Activated CD4-positive, alpha-beta T cell treated with anti-CD3 and anti-CD28 coated beads, Interleukin-2, amount 10 ng/mL, durations not matched to agents 24 days and 14 days (primary cell): ENCODE measurements around the gene RSPO1. TPM values are rescaled to one million over a fixed set of nuclear protein-coding genes. Genes with fewer than 3 reads are reported as not detected.

Experiments used
- DNase-seq: peaks from one replicate; pipeline ENCODE4 v3.0.0; 2022
- H3K27ac Mint-ChIP-seq: one replicate; pipeline ENCODE4 v1.8.0; 2022; ENCODE audit warnings: mild to moderate bottlenecking, mixed read lengths
- H3K27me3 Mint-ChIP-seq: one replicate; pipeline ENCODE4 v1.8.0; 2022; ENCODE audit warnings: mixed read lengths
- H3K36me3 Mint-ChIP-seq: one replicate; pipeline ENCODE4 v1.8.0; 2022; ENCODE audit warnings: low read depth, mild to moderate bottlenecking, mixed read lengths
- H3K4me1 Mint-ChIP-seq: one replicate; pipeline ENCODE4 v1.8.0; 2021; ENCODE audit warnings: mixed read lengths
- H3K4me3 Mint-ChIP-seq: one replicate; pipeline ENCODE4 v1.8.0; 2022; ENCODE audit warnings: mild to moderate bottlenecking, moderate library complexity, mixed read lengths
- H3K9me3 Mint-ChIP-seq: one replicate; pipeline ENCODE4 v1.8.0; 2021; ENCODE audit warnings: mixed read lengths
- intact Hi-C: fragments of 100-400 bp; cut with micrococcal nuclease; formaldehyde crosslinking; loops from one replicate; pipeline ENCODE4 v1.15.1; 2023
- total RNA-seq: library from RNA; stranded (reverse); gene quantifications from 2 replicates; pipeline ENCODE4 v1.2.3, GENCODE V29; 2022

Gene RSPO1
- total RNA-seq, 1 donor from 2014 or later = not detected

GRCh38 chr1:37663426-37664000, 28.8 kb upstream of the RSPO1 start:
- no peak for DNase-seq
- no peaks in the 10 kb centered on the region for H3K4me1 Mint-ChIP-seq
- no peak overlapping the region for H3K27ac Mint-ChIP-seq

GRCh38 chr1:37662031-37662755, 27.5 kb upstream of the RSPO1 start:
- no peaks in the 10 kb centered on the region for H3K36me3 Mint-ChIP-seq
- H3K27ac Mint-ChIP-seq = no peak overlapping the region
- no peak for DNase-seq

More at GRCh38 chr1:37663426-37664000, 28.8 kb upstream of the RSPO1 start:
- Mint-ChIP-seq H3K27me3 (peaks cover 11% of the 10 kb centered on the region), H3K9me3 (no peaks in the 10 kb centered on the region), H3K4me3 (no peak overlapping the region), H3K36me3 (no peaks in the 10 kb centered on the region)
- intact Hi-C loops = no loop called here

GRCh38 chr1:37661401-37661800, 26.7 kb upstream of the RSPO1 start:
- Mint-ChIP-seq H3K4me1 (no peaks in the 10 kb centered on the region), H3K4me3 (no peak overlapping the region), H3K9me3 (no peaks in the 10 kb centered on the region), H3K27me3 (peaks cover 12% of the 10 kb centered on the region), H3K36me3 (no peaks in the 10 kb centered on the region), H3K27ac (no peak overlapping the region)
- DNase-seq = no peak
- intact Hi-C loops = no loop called here

More at GRCh38 chr1:37662031-37662755, 27.5 kb upstream of the RSPO1 start:
- Mint-ChIP-seq H3K4me3 (no peak overlapping the region), H3K9me3 (no peaks in the 10 kb centered on the region), H3K4me1 (no peaks in the 10 kb centered on the region), H3K27me3 (peaks cover 12% of the 10 kb centered on the region)
- intact Hi-C loops = no loop called here

- Mint-ChIP-seq H3K27ac (no peak overlapping the region), H3K4me1 (no peaks in the 10 kb centered on the region), H3K4me3 (no peak overlapping the region), H3K36me3 (no peaks in the 10 kb centered on the region), H3K9me3 (no peaks in the 10 kb centered on the region), H3K27me3 (peaks cover 11% of the 10 kb centered on the region)
- intact Hi-C loops = no loop called here
- DNase-seq = no peak
Measured at GRCh38 chr1:37660664-37661063, 26.0 kb upstream of the RSPO1 start.

- no peaks in the 10 kb centered on the region for H3K4me1 Mint-ChIP-seq
- intact Hi-C loops = no loop called here
- H3K4me3 Mint-ChIP-seq = no peak overlapping the region
- H3K27me3 Mint-ChIP-seq = peaks cover 14% of the 10 kb centered on the region
- DNase-seq = no peak
- H3K36me3 Mint-ChIP-seq = no peaks in the 10 kb centered on the region
- H3K9me3 Mint-ChIP-seq = no peaks in the 10 kb centered on the region
- no peak overlapping the region for H3K27ac Mint-ChIP-seq
Measured at GRCh38 chr1:37658486-37658885, 23.8 kb upstream of the RSPO1 start.

- Mint-ChIP-seq H3K4me3 (no peak overlapping the region), H3K27me3 (peaks cover 14% of the 10 kb centered on the region), H3K27ac (no peak overlapping the region)
Measured at GRCh38 chr1:37657620-37658412, 23.1 kb upstream of the RSPO1 start.

GRCh38 chr1:37656881-37657280, 22.2 kb upstream of the RSPO1 start:
- no peaks in the 10 kb centered on the region for H3K9me3 Mint-ChIP-seq
- no peaks in the 10 kb centered on the region for H3K36me3 Mint-ChIP-seq
- H3K27ac Mint-ChIP-seq = no peak overlapping the region
- H3K4me1 Mint-ChIP-seq = no peaks in the 10 kb centered on the region
- peaks cover 14% of the 10 kb centered on the region for H3K27me3 Mint-ChIP-seq
- H3K4me3 Mint-ChIP-seq = no peak overlapping the region
- no peak for DNase-seq
- intact Hi-C loops = no loop called here

More at GRCh38 chr1:37657620-37658412, 23.1 kb upstream of the RSPO1 start:
- no peaks in the 10 kb centered on the region for H3K36me3 Mint-ChIP-seq
- no peaks in the 10 kb centered on the region for H3K4me1 Mint-ChIP-seq
- DNase-seq = no peak
- H3K9me3 Mint-ChIP-seq = no peaks in the 10 kb centered on the region
- intact Hi-C loops = no loop called here

- no peaks in the 10 kb centered on the region for H3K4me1 Mint-ChIP-seq
- H3K27me3 Mint-ChIP-seq = peaks cover 14% of the 10 kb centered on the region
- DNase-seq = no peak
- H3K4me3 Mint-ChIP-seq = no peak overlapping the region
- no peaks in the 10 kb centered on the region for H3K36me3 Mint-ChIP-seq
- no peak overlapping the region for H3K27ac Mint-ChIP-seq
- intact Hi-C loops = no loop called here
- H3K9me3 Mint-ChIP-seq = no peaks in the 10 kb centered on the region
Measured at GRCh38 chr1:37656026-37656425, 21.3 kb upstream of the RSPO1 start.

GRCh38 chr1:37655274-37655673, 20.6 kb upstream of the RSPO1 start:
- Mint-ChIP-seq H3K9me3 (no peaks in the 10 kb centered on the region), H3K4me1 (no peaks in the 10 kb centered on the region), H3K36me3 (no peaks in the 10 kb centered on the region), H3K27me3 (peaks cover 14% of the 10 kb centered on the region), H3K4me3 (no peak overlapping the region), H3K27ac (no peak overlapping the region)
- intact Hi-C loops = no loop called here
- DNase-seq = no peak

- no peaks in the 10 kb centered on the region for H3K36me3 Mint-ChIP-seq
- DNase-seq = no peak
Measured at GRCh38 chr1:37653906-37654305, 19.2 kb upstream of the RSPO1 start.

GRCh38 chr1:37652976-37653375, 18.3 kb upstream of the RSPO1 start:
- Mint-ChIP-seq H3K4me3 (no peak overlapping the region), H3K27me3 (peaks cover 7% of the 10 kb centered on the region), H3K36me3 (no peaks in the 10 kb centered on the region), H3K27ac (no peak overlapping the region), H3K4me1 (no peaks in the 10 kb centered on the region), H3K9me3 (no peaks in the 10 kb centered on the region)
- intact Hi-C loops = no loop called here
- DNase-seq = no peak

More at GRCh38 chr1:37653906-37654305, 19.2 kb upstream of the RSPO1 start:
- no peaks in the 10 kb centered on the region for H3K4me1 Mint-ChIP-seq
- intact Hi-C loops = no loop called here
- no peak overlapping the region for H3K4me3 Mint-ChIP-seq
- H3K27ac Mint-ChIP-seq = no peak overlapping the region
- no peaks in the 10 kb centered on the region for H3K9me3 Mint-ChIP-seq
- peaks cover 10% of the 10 kb centered on the region for H3K27me3 Mint-ChIP-seq

GRCh38 chr1:37651803-37652202, 17.1 kb upstream of the RSPO1 start:
- Mint-ChIP-seq H3K4me1 (no peaks in the 10 kb centered on the region), H3K9me3 (no peaks in the 10 kb centered on the region), H3K4me3 (no peak overlapping the region), H3K27me3 (peaks cover 5% of the 10 kb centered on the region), H3K27ac (no peak overlapping the region), H3K36me3 (no peaks in the 10 kb centered on the region)
- intact Hi-C loops = no loop called here
- no peak for DNase-seq

- Mint-ChIP-seq H3K27ac (no peak overlapping the region), H3K4me1 (no peaks in the 10 kb centered on the region), H3K9me3 (no peaks in the 10 kb centered on the region), H3K36me3 (no peaks in the 10 kb centered on the region), H3K27me3 (peaks cover 3% of the 10 kb centered on the region), H3K4me3 (no peak overlapping the region)
- intact Hi-C loops = no loop called here
- no peak for DNase-seq
Measured at GRCh38 chr1:37650721-37651120, 16.0 kb upstream of the RSPO1 start.

- no peaks in the 10 kb centered on the region for H3K4me1 Mint-ChIP-seq
- no peak overlapping the region for H3K27ac Mint-ChIP-seq
- DNase-seq = no peak
- intact Hi-C loops = no loop called here
- H3K4me3 Mint-ChIP-seq = no peak overlapping the region
- no peaks in the 10 kb centered on the region for H3K36me3 Mint-ChIP-seq
- H3K27me3 Mint-ChIP-seq = peaks cover 3% of the 10 kb centered on the region
- H3K9me3 Mint-ChIP-seq = no peaks in the 10 kb centered on the region
Measured at GRCh38 chr1:37650173-37650572, 15.5 kb upstream of the RSPO1 start.
